ENCODE results near the gene SNRNP70. TPM values are rescaled to one million over a fixed set of nuclear protein-coding genes. Genes with fewer than 3 reads are reported as not detected.

Gene SNRNP70
- total RNA-seq, 2 experiments from 2014 or later = 179 to 188 TPM

GRCh38 chr19:49097453-49098288 lies 12.4 kb downstream of the SNRNP70 start:
- ChIA-PET POLR2A (interaction anchor here (0.6 to 1.6 kb wide), 7 partner anchors 11 to 157 kb away, joined by 3 to 8 read pairs (median 4); partner anchors contain the start of genes GYS1, LIN7B and RUVBL2), CTCF (interaction anchor here (0.6 to 3.5 kb wide), 33 partner anchors 9 to 750 kb away, joined by 3 to 35 read pairs (median 6); partner anchors contain the start of genes FLT3LG, GYS1, LIN7B and RUVBL2)
- peaks cover 14% of the 10 kb centered on the region for H3K4me1 Mint-ChIP-seq
- peaks cover 66% of the 10 kb centered on the region for H3K36me3 Mint-ChIP-seq (ENCODE audit: low read depth)
- no peaks in the 10 kb centered on the region for H3K27me3 Mint-ChIP-seq
- H3K27ac Mint-ChIP-seq = peak overlapping the region; percentile 63
- H3K4me3 Mint-ChIP-seq = no peak overlapping the region
- DNase-seq = peak; percentile 79
- H3K9me3 Mint-ChIP-seq = no peaks in the 10 kb centered on the region

- no peak for DNase-seq
- Mint-ChIP-seq H3K4me3 (no peak overlapping the region), H3K4me1 (peaks cover 14% of the 10 kb centered on the region), H3K9me3 (no peaks in the 10 kb centered on the region), H3K27me3 (no peaks in the 10 kb centered on the region), H3K36me3 (ENCODE audit: low read depth) (peaks cover 66% of the 10 kb centered on the region), H3K27ac (peak overlapping the region; percentile 31)
- CTCF ChIA-PET = interaction anchor here (0.6 to 3.5 kb wide), 12 partner anchors 10 to 220 kb away, joined by 3 to 31 read pairs (median 8); partner anchors contain the start of genes GYS1, LIN7B and RUVBL2
- POLR2A ChIA-PET = interaction anchor here (1.6 kb wide), 1 partner anchor 15 kb away, joined by 8 read pairs; the partner anchor contains the start of gene LIN7B
Measured at GRCh38 chr19:49098795-49099194, 13.5 kb downstream of the SNRNP70 start.

- Mint-ChIP-seq H3K9me3 (no peaks in the 10 kb centered on the region), H3K27me3 (no peaks in the 10 kb centered on the region), H3K4me3 (no peak overlapping the region), H3K36me3 (ENCODE audit: low read depth) (peaks cover 70% of the 10 kb centered on the region), H3K4me1 (peaks cover 14% of the 10 kb centered on the region), H3K27ac (no peak overlapping the region)
- POLR2A ChIA-PET = no interaction called here
- CTCF ChIA-PET = interaction anchor here (0.6 kb wide), 1 partner anchor 374 kb away, joined by 3 read pairs; no protein-coding TSS in a partner anchor
- no peak for DNase-seq
Measured at GRCh38 chr19:49101160-49101559, 15.9 kb downstream of the SNRNP70 start.

- DNase-seq = no peak
- ChIA-PET CTCF (no interaction called here), POLR2A (no interaction called here)
- H3K9me3 Mint-ChIP-seq = no peaks in the 10 kb centered on the region
- no peak overlapping the region for H3K27ac Mint-ChIP-seq
- H3K36me3 Mint-ChIP-seq (ENCODE audit: low read depth) = peaks cover 73% of the 10 kb centered on the region
- no peak overlapping the region for H3K4me3 Mint-ChIP-seq
- H3K4me1 Mint-ChIP-seq = peaks cover 13% of the 10 kb centered on the region
- H3K27me3 Mint-ChIP-seq = no peaks in the 10 kb centered on the region
Measured at GRCh38 chr19:49102303-49102702, 17.1 kb downstream of the SNRNP70 start.

GRCh38 chr19:49103331-49104085 lies 18.3 kb downstream of the SNRNP70 start:
- ChIA-PET POLR2A (no interaction called here), CTCF (interaction anchor here (0.6 kb wide), 1 partner anchor 161 kb away, joined by 3 read pairs; no protein-coding TSS in a partner anchor)
- Mint-ChIP-seq H3K36me3 (ENCODE audit: low read depth) (peaks cover 68% of the 10 kb centered on the region), H3K9me3 (no peaks in the 10 kb centered on the region), H3K4me3 (no peak overlapping the region), H3K27me3 (no peaks in the 10 kb centered on the region), H3K4me1 (peaks cover 7% of the 10 kb centered on the region), H3K27ac (no peak overlapping the region)
- DNase-seq = no peak

- H3K27ac Mint-ChIP-seq = no peak overlapping the region
- POLR2A ChIA-PET = no interaction called here
- H3K27me3 Mint-ChIP-seq = no peaks in the 10 kb centered on the region
- DNase-seq = no peak
- H3K9me3 Mint-ChIP-seq = no peaks in the 10 kb centered on the region
- peaks cover 5% of the 10 kb centered on the region for H3K4me1 Mint-ChIP-seq
- peaks cover 68% of the 10 kb centered on the region for H3K36me3 Mint-ChIP-seq (ENCODE audit: low read depth)
- no peak overlapping the region for H3K4me3 Mint-ChIP-seq
- CTCF ChIA-PET = interaction anchor here (0.6 to 2.9 kb wide), 2 partner anchors 10 to 160 kb away, joined by 3 to 18 read pairs; partner anchors contain the start of gene LIN7B
Measured at GRCh38 chr19:49104229-49104864, 19.1 kb downstream of the SNRNP70 start.

- DNase-seq = peak; percentile 69
- peak overlapping the region; percentile 37 for H3K27ac Mint-ChIP-seq
- no peaks in the 10 kb centered on the region for H3K27me3 Mint-ChIP-seq
- peaks cover 57% of the 10 kb centered on the region for H3K36me3 Mint-ChIP-seq (ENCODE audit: low read depth)
- H3K4me3 Mint-ChIP-seq = no peak overlapping the region
- peaks cover 5% of the 10 kb centered on the region for H3K4me1 Mint-ChIP-seq
- ChIA-PET CTCF (interaction anchor here (1.0 to 2.9 kb wide), 11 partner anchors 8 to 318 kb away, joined by 3 to 18 read pairs (median 4); partner anchors contain the start of genes GYS1, LIN7B and RUVBL2), POLR2A (interaction anchor here (1.2 kb wide), 2 partner anchors 27 to 29 kb away, joined by 3 to 4 read pairs; no protein-coding TSS in a partner anchor)
- no peaks in the 10 kb centered on the region for H3K9me3 Mint-ChIP-seq
Measured at GRCh38 chr19:49106648-49107135, 21.4 kb downstream of the SNRNP70 start.

GRCh38 chr19:49107625-49108459 lies 22.6 kb downstream of the SNRNP70 start:
- no peak overlapping the region for H3K4me3 Mint-ChIP-seq
- no peak overlapping the region for H3K27ac Mint-ChIP-seq
- H3K27me3 Mint-ChIP-seq = no peaks in the 10 kb centered on the region
- no peak for DNase-seq
- H3K36me3 Mint-ChIP-seq (ENCODE audit: low read depth) = peaks cover 52% of the 10 kb centered on the region
- POLR2A ChIA-PET = no interaction called here
- CTCF ChIA-PET = interaction anchor here (1.6 kb wide), 1 partner anchor 10 kb away, joined by 7 read pairs; no protein-coding TSS in a partner anchor
- H3K4me1 Mint-ChIP-seq = peaks cover 5% of the 10 kb centered on the region
- no peaks in the 10 kb centered on the region for H3K9me3 Mint-ChIP-seq

- H3K36me3 Mint-ChIP-seq (ENCODE audit: low read depth) = peaks cover 48% of the 10 kb centered on the region
- H3K4me1 Mint-ChIP-seq = peaks cover 14% of the 10 kb centered on the region
- no peak overlapping the region for H3K27ac Mint-ChIP-seq
- no peaks in the 10 kb centered on the region for H3K9me3 Mint-ChIP-seq
- ChIA-PET CTCF (interaction anchor here (1.1 to 1.6 kb wide), 2 partner anchors 9 to 11 kb away, joined by 4 to 7 read pairs; no protein-coding TSS in a partner anchor), POLR2A (no interaction called here)
- no peaks in the 10 kb centered on the region for H3K27me3 Mint-ChIP-seq
- no peak overlapping the region for H3K4me3 Mint-ChIP-seq
- DNase-seq = no peak
Measured at GRCh38 chr19:49109051-49109450, 23.8 kb downstream of the SNRNP70 start.

- no peak overlapping the region for H3K4me3 Mint-ChIP-seq
- H3K4me1 Mint-ChIP-seq = peaks cover 14% of the 10 kb centered on the region
- CTCF ChIA-PET = interaction anchor here (1.1 to 2.3 kb wide), 3 partner anchors 9 to 12 kb away, joined by 4 to 11 read pairs (median 7); no protein-coding TSS in a partner anchor
- DNase-seq = no peak
- H3K27me3 Mint-ChIP-seq = no peaks in the 10 kb centered on the region
- peaks cover 43% of the 10 kb centered on the region for H3K36me3 Mint-ChIP-seq (ENCODE audit: low read depth)
- H3K9me3 Mint-ChIP-seq = no peaks in the 10 kb centered on the region
- no peak overlapping the region for H3K27ac Mint-ChIP-seq
- POLR2A ChIA-PET = no interaction called here
Measured at GRCh38 chr19:49109569-49110233, 24.4 kb downstream of the SNRNP70 start.

- Mint-ChIP-seq H3K27ac (no peak overlapping the region), H3K27me3 (no peaks in the 10 kb centered on the region), H3K9me3 (no peaks in the 10 kb centered on the region), H3K4me1 (peaks cover 19% of the 10 kb centered on the region), H3K4me3 (no peak overlapping the region), H3K36me3 (ENCODE audit: low read depth) (peaks cover 36% of the 10 kb centered on the region)
- ChIA-PET CTCF (interaction anchor here (2.3 kb wide), 1 partner anchor 13 kb away, joined by 11 read pairs; no protein-coding TSS in a partner anchor), POLR2A (no interaction called here)
- no peak for DNase-seq
Measured at GRCh38 chr19:49110567-49110966, 25.3 kb downstream of the SNRNP70 start.
